HG03175 (cell line): Measurements from ENCODE around the gene TGFBR3L.
"Not testable (repeated sequence)": the region's sequence is repeated elsewhere in the genome, so short reads cannot be mapped to it uniquely, and the experiment has no call there.

ENCODE experiments used
- ATAC-seq: cut with Tn5 transposase; IDR thresholded peaks from one replicate; pipeline ENCODE4 v1.9.1; 2021; ENCODE audit warnings: mild to moderate bottlenecking, moderate library complexity; ENCODE audit not compliant: unreplicated experiment

The TGFBR3L gene

DNA sequence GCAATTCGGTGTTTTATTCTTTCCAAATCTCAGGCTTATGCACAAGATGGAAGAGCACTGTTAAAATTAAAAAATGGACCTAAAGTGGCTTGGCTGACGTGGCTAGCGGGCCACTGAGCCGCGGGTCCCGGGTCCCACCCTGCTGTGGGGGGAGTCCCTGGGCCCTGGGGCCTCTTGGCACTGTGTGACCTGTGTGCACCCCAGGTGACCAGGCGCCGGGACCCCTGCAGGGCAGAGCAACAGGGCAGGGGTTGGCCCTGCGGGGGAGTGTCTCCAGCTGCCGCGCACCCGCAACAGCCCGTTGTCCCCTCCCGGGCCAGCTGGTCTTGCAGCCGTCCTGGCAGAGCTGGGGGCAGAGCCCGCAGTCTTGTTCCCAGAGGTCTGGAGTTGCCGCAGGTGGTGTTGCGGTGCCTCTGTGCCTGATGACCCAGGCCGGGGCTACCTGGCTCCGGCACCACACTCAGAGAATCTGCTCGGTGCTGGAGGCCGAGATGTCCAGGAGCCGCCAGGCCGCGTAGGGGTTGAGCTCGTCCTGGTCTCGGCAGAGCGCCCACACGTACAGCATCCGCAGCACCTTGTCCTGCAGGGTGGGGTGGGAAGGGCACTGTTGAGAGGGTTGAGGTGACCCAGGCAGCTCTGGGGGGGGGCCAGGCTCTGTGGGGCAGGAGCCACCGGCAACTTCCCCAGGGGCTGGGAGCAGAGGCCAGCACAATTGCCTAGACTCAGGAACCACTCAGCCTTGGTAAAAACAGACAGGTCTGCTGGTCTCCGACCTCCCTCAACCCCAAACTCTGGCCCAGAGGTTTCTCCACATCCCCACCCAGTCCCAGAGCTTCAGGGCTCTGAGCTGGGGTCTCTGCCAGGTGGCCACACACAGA lies 12.3 kb downstream of the TGFBR3L start:
- no peak for ATAC-seq

DNA sequence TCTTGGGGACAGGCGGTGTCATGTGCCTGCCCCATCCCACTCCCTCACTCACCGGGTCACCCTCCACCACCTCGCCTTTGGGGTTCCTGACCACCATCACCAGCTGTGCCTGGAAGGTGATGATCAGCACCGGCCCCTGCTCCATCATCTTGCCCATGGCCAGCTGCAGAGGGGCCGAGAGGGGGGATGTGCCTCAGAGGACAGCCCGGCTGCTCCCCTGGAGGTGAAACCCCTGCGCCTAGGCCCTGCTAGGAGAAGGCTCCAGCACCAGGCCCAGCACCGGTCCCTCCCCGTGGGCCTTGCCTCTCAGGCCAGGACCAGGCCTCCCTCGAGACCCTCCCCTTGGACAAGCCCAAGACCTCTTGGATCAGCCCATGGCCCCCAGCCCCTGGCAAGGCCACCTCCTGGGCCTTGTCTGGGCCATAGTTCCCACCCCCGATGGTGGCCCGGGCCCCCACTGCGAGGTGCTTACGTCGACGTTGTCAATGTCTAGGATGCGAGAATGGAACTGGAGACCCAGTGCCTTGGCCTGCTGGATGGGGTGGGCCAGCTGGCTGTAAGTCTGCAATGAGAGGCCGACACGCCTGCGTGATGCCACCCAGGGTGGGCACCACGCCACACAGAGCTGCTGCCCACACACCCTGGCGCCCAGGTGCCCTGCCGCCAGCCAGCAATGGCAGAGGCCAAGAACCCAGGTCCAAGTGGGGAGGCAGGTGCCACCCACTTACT lies 13.1 kb downstream of the TGFBR3L start:
- ATAC-seq = no peak

DNA sequence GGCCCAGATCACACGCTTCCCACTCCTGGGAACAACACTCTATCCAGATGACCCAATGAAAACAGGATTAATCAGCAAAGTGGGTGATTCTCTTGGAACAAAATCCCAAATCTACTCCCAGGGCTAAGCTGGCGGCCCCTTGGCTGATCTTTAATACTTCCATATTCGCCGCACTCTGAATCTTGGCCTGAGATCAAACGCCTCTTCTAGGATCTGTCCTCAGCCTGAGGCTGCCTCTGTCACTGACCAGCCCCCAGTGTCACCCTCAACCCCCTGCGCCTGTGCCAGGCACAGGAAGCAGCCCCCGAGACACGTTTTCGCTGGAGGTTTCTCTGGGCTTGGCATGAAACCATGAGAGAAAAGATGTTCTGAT lies 13.7 kb downstream of the TGFBR3L start:
- ATAC-seq = no peak

DNA sequence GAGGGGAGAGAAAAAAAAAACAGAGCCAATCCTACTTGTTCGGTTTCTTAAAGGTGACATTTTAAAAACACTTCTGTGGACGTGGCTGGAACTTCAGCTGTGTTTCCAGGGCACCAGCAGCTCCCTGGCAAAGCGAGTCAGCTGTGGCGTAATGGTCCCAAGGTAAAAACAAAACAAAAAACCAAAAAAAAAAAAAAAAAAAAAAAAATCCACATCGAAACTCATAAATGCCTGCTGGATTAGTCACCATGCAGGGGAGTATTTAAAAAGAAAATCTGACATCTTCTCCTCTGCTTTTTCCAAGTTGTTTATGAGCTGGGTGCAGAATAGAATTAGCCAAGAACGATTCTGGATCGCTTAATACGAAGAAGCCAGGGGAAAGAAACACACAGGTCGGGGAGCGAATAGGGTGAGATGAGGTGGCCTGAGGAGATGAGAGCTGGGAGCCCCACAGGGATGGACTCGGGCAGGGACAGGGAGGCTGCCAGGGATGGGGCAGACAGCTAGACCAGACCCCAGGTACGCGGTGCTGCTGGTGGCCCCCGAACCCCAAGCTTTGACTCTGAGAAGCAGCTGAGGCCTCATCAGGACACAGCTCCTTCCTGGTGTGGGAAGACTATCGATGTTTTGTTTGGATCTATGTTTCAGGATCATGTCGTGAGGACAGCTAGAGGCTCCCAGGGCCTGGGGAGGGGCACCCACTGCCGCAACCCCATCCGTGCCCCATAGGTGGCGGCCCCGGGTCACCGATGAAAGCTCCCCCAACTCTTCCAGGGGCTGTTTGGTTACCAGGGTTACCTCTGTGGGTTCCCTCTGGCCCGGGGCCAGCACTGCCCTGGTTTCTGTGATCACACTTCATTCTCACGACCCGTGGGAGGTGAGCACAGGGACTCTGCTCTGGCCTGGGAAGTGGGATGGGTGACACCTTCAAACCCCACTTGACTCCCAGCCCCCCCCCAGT lies 14.4 kb downstream of the TGFBR3L start:
- ATAC-seq = no peak

DNA sequence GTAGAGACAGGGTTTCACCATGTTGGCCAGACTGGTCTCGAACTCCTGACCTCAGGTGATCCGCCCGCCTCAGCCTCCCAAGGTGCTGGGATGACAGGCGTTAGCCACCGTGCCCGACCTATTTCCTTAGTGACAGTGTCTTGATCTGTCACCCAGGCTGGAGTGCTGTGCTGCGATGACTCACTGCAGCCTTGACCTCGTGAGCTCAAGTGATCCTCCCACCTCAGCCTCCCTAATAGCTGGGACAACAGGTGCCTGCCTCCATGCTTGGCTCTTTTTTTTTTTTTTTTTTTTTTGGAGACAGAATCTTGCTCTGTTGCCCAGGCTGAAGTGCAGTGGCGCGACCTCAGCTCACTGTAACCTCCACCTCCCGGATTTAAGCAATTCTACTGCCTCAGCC lies 15.4 kb downstream of the TGFBR3L start:
- ATAC-seq = not testable (repeated sequence)

DNA sequence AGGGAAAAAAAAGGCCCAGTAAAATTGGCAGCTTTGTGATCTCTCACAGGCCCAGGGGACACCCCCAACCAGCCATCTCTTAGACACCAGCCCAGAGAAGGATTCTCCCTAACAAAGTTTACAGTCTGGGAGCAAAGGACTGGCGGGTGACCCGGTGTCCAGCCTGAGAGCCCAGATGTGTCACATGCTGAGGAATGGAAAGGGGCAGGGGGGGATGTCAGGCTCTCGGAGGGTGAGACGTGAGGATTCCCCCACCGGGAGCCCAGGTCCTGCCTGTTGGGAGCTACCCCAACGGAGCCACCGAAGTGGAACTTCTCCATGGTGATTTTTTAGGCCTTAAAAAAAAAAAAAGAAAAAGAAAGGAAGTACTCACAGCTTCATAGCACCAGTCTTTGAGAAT lies 16.1 kb downstream of the TGFBR3L start:
- no peak for ATAC-seq

DNA sequence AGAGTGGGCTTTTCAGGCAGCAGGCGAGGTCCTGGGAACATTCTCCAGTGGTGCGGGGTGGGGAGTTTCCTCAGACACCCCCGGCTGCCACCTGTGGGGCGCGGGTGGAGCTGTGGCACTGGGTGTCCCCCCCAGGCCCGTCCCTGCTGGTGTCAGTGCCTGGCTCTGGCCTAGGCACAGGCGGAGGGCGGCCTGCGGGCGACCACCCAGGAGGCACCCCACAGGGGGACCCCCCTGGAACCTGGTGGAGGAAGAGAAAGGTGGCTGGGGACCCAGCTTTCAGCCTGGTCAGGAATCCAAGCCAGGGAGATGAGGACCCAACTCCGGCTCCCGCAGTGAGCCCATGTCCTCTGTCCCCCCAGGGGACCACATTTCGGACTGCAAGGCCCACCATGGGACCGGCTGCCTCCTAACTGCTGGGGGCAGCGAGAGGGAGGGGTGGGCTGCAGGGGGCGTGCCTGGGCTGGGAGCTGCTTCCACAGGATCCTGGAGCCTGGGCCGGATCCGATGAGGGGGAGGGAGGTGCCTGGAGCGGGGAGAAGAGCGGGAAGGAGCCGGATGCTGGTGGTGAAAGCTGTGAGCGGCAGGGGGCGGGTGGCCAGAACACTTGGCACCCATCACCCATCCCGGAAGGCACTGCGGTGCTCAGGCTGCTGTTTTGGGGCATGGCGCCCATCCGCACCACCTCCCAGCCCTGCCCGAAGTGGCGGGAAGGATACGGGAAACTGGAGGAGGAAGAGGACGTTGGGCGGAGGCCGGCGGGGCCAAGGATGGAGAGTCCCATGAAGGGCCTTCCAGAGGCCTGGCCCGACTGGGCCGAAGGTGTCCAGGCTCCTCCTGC lies 16.8 kb downstream of the TGFBR3L start:
- no peak for ATAC-seq

DNA sequence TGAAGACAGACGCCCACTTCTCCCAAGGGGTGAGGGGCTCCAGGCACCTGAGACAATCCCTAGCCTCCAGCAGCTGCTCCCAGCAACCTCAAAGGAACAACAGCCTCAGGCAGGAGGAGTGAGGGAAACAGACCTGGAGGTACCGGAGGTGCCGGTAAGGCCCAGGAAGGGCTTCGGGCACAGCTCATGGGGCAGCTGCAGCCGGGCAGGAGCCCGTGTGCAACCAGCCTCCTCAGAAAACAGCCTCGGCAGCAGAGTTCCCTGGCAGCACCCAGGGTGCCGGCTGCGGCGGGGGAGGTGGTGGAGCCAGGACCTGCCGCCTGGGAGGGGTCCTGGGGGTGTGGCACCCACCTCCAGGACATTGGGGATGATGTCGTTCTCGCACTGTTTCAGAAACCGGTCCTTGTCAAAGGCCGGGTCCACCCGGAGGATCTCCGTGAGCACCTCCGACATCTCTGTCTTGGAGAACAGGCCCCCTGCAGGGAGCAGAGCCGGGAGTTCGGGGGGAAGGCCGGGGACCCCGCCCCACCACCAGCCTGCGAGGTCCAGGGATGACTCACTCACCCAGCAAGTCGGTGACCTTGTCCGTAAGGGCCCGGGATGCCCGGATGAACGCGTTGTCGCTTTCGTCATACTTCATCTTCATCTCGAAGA lies 17.8 kb downstream of the TGFBR3L start:
- ATAC-seq = no peak

DNA sequence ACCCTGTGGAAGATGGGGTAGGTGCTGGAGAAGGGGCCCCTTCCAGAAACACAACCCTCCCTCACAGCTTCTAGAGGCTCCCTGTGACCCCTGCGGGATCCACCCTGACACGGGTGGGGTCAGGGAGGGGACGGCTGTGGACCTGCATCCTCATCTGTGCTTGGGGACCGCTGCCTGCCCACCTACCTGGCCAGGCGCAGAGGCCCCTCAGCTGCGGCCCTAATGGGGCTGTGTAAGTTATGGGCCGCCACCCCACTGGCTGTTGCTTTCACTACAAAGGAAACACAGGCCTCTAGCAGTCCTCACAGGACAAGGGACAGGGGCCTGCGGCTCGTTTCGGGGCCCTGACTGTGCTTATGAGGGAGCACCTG lies 18.3 kb downstream of the TGFBR3L start:
- ATAC-seq = no peak

DNA sequence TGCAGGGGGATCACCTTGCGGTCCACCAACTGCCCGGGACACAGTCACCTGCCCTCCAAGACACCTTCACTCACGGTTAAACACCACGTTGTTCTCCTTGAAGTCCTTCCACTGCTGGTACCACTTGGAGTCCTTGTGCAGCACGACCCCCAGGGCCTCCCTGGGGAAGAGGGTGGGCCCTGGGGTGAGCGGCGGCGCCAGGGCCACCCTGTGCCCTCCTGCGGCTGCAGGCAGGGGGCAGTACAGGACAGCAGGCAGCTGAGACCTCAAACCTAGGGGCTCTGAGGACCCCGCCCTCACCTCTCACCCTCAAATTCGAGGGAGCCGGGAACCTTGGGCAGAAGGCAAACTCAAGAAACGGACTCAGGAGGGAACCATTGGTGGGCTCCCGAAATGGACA lies 18.8 kb downstream of the TGFBR3L start:
- no peak for ATAC-seq

DNA sequence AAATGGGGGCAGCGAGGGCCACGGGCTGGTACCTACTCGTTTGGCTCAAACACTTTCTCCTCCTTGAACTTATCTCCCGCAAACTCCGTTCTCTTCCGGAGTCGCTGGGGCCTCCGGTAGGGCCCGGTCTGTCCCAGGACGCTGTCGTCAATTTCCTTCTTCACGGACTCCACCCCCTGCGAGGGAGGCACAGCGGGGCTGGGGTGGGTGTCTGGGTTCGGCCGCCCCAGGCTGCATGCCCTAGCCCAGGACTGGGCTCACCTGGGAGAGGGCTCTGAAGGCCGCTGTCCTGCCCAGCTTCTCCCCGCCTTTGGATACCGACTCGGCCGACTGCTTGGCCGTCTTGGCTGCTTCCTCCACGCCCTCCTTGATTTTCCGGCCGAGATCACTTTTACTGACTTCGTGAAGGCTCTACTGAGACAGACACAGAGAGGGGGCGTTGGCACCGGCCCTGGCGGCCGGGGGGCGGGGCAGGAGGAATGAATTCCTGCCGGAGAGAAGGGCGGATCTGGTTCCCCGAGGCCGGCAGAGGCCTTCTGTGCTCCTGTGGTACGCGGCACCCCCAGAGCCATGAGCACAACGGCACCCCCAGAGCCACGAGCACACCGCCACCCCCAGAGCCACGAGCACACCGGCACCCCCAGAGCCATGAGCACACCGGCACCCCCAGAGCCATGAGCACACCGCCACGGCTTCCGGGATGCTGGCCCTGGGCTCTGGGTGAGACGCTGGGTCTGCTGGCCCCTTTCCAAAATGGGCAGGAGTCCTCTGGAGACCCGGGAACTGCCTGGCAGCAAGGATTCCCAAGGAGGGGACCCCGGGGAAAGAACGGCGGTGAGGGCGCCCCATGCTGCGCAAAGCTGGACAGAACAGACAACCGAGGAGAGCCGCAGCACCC lies 19.4 kb downstream of the TGFBR3L start:
- ATAC-seq = no peak

DNA sequence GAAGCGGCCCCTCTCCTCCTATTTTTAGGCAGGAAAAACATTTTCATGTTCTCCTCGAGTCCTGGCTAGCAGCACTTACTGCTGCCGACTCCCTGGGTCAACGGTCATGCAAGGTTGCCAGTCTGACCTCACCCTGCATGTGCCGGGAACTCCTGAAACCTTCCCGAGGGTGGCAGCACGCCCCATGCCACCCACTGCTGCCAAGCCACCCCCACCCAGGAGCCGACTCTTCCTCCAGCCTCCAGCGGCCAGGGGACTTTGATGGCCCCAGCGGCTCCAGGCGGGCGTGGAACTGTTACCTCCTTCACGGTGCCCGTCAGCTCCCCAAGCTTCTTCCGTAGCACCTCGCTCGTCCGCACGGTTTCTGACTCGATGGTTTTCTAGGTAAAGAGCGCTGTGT lies 20.1 kb downstream of the TGFBR3L start:
- no peak for ATAC-seq

DNA sequence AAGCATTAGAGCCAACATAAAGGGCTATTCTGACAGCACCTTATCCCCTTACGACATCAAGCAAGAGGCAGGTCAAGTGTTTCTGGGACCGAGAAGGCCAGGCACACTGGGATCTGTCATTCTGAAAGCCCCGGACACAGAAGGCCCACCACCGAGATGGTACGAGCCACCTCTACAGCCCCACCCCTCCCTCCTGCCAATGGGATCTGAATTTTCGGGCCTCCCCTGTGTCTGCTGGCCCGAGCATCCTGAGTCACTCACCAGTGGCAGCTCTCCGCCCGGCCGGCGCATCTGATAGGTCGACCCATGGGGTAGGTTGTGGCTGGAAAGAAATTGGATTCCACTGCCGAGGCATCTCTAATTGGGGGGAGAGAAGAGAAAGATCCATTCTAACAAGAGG lies 26.2 kb downstream of the TGFBR3L start:
- no peak for ATAC-seq

DNA sequence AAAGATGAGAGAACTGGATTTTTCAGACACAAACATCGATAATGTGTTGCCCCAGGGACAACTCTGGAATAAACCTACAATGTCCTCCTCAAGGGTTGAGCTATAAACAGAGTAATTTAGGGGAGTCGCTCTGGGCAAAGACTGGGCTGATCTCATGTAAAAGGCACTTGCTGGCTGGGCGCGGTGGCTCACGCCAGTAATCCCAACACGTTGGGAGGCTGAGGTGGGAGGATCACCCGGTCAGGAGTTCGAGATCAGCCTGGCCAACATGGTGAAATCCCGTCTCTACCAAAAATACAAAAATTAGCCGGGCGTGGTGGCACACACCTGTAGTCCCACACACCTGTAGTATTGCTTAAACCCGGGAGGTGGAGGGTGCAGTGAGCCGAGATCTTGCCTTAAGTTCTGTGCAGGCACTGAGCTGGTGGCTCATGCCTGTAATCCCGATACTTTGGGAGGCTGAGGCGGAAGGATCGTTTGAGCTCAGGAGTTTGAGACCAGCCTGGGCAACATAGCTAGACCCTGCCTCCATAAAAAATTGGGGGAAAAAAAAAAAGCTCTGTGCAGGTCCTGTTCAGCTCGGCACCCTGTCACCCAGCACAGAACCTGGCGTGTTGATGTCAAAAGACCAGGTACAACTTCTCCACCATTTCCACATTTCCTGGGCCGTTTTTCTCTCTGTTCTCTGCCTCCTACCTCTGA lies 27.4 kb downstream of the TGFBR3L start:
- ATAC-seq = no peak

DNA sequence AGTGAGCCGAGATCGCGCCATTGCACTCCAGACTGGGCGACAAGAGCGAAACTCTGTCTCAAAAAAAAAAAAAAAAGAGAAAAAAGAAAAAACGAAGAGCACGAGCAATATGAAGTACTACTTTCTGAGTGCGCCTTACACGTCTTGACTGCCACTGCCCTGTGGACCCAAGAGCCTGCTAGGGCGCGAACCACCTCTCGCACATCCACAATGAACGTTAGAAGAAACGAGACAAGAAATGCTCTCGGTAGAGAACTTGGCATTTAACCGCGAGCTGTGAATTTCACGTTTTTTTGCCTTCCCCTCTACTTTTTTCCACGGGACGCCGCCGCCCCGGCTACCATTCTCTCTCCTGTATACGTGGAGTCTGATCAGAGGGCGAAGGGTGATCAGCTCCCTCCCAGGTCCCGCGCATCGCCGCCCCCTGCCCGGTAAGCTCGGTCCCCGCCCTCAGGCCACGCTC lies 28.4 kb downstream of the TGFBR3L start:
- peak; percentile 12 for ATAC-seq

DNA sequence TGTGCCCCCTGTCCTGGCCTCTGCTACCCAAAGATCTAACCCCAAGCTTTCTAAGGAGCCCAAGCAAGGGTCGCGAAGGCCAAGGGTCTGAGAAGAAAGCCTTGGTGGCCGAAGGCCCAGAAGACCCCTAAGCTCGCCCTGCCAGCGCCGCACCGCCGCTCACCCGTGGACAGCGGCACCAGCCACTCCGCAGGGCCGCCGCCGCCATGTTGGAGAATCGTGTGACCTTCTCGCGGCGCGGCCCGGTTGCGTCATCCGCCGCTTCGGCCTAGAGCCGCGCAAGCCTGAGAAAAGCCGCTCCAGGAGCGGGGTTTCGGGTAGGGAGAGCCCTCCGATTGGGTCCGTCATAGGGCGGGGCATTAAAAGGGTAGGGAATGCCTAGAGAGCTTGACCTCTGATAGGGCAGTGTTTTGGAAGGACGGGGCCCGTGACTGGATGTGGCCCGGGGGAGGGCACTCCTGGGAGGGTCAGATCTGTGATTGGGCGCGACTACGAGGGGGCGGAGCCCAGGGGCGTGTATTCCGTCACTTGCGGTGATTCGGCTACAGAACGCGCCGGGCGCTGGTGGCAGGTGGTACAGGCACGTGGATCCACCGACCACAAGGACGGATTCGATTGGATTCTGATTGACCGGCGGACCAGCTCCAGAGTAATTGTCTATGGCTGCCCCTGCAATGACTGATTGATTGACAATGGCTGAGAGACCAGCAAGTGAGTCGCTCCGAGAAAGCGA lies 29.0 kb downstream of the TGFBR3L start, which contains the start of gene TIMM44:
TIMM44 (minus strand) TSS at position 223 of the 733 bp plus-strand sequence; CDS start at position 208, 15 bp downstream.
- ATAC-seq = peak; percentile 97

DNA sequence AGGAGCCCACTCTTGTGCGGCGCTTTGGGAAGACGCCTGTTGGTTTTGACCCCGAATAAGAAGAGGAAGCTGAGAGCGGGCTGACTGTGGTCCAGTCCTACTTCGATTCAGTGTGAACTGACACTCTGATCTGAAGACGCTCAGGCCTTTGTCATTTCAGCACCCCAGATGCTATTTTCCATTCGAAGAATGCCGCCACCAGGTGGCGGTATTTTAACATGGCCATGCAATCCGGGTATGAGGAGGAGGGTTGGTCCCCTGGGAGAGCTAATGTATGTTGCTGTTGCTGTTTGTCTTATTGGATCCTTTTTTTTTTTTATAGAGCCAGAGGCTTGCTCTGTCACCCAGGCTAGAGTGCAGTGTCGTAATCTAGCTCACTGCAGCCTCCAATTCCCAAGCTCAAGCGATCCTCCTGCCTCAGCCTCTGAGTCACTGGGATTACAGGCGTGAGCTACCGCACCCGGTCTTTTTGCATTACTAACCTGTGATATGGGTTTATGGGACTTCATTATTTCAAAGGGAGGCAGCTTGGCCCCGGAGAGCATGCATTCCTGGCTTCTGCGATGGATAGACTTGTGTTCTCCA lies 29.6 kb downstream of the TGFBR3L start:
- ATAC-seq = peak; percentile 32
